Measurements from ENCODE around the gene TEX10.

- TF ChIP-seq CTCF (IDR thresholded peaks at IDR 0.05), result no peak
- no peak for TF ChIP-seq ZFX (IDR thresholded peaks at IDR 0.05; ENCODE audit: borderline replicate concordance)
These were observed 27.1 kb upstream of the TEX10 start for GRCh38 chr9:100379862-100380261.

All from 22Rv1 (cell line).